Spleen (tissue), 11 donors: ENCODE data around the gene TERT. TPM values are rescaled to one million over a fixed set of nuclear protein-coding genes. Genes with fewer than 3 reads are reported as not detected.
"Not testable (repeated sequence)": the region's sequence is repeated elsewhere in the genome, so short reads cannot be mapped to it uniquely, and the experiment has no call there.

ENCODE experiments used
- DNase-seq: peaks from one replicate; pipeline ENCODE4 v3.0.0-alpha.2; 2020
- H3K27ac ChIP-seq, 8 donors: fragments of 200-600 bp; sonication (generic) in 7 of 8; 1 replicate in 4 of 8; 2 replicates in 4 of 8; pipeline versions ENCODE4 v1.5.0 to v1.8.0; 2016 to 2021; ENCODE audit warnings: inconsistent platforms in 4 of 8, mild to moderate bottlenecking in 4 of 8, moderate library complexity in 1 of 8
- H3K27me3 ChIP-seq, 7 donors: fragments of 200-600 bp; sonication (generic) in 6 of 7; replicated peaks in 1 of 7; 1 replicate in 4 of 7; 2 replicates in 3 of 7; pipeline versions ENCODE4 v1.5.0 to v1.8.0; 2016 to 2021; ENCODE audit warnings: inconsistent platforms in 3 of 7, mild to moderate bottlenecking in 1 of 7
- H3K36me3 ChIP-seq, 6 donors: fragments of 200-600 bp; sonication (generic) in 5 of 6; 1 replicate in 4 of 6; 2 replicates in 2 of 6; pipeline versions ENCODE4 v1.5.0 to v1.8.0; 2016 to 2021; ENCODE audit warnings: inconsistent platforms in 2 of 6
- H3K4me1 ChIP-seq, 6 donors: fragments of 200-600 bp; sonication (generic) in 5 of 6; 1 replicate in 3 of 6; 2 replicates in 3 of 6; pipeline versions ENCODE4 v1.5.0 to v1.8.0; 2016 to 2021; ENCODE audit warnings: inconsistent platforms in 3 of 6
- H3K4me3 ChIP-seq, 8 donors: fragments of 200-600 bp; sonication (generic) in 7 of 8; 1 replicate in 4 of 8; 2 replicates in 4 of 8; pipeline versions ENCODE4 v1.5.0 to v1.8.0; 2016 to 2021; ENCODE audit warnings: inconsistent platforms in 4 of 8, mild to moderate bottlenecking in 4 of 8, moderate library complexity in 2 of 8
- H3K9me3 ChIP-seq, 8 donors: fragments of 200-600 bp; sonication (generic) in 7 of 8; 1 replicate in 4 of 8; 2 replicates in 4 of 8; pipeline versions ENCODE4 v1.5.0 to v1.8.0; 2016 to 2021; ENCODE audit warnings: inconsistent platforms in 4 of 8
- CTCF ChIP-seq, 11 experiments: fragments of 200-600 bp in 7 of 11; fragments of 450-650 bp in 4 of 11; sonication (generic) in 4 of 11; IDR thresholded peaks in 8 of 11; conservative IDR thresholded peaks in 3 of 11; 1 replicate in 7 of 11; 2 replicates in 4 of 11; pipeline versions ENCODE4 v1.4.0 to v1.8.0; 2016 to 2021; ENCODE audit warnings: antibody characterized with exemption in 11 of 11, inconsistent platforms in 4 of 11, mild to moderate bottlenecking in 1 of 11
- POLR2A ChIP-seq, 3 donors: fragments of 450-650 bp; IDR thresholded peaks; one replicate each; pipeline ENCODE4 v1.5.1; 2017; ENCODE audit warnings: antibody characterized with exemption in 3 of 3, mild to moderate bottlenecking in 1 of 3
- POLR2AphosphoS5 ChIP-seq, 3 donors: sonication (generic); formaldehyde crosslinking; IDR thresholded peaks; one replicate each; pipeline ENCODE4 v1.5.1; 2017; ENCODE audit warnings: antibody characterized with exemption in 3 of 3
- WGBS, 5 donors: extraction: QIAGEN DNeasy Blood & Tissue Kit in 3 of 5; methylation state at CpG; one replicate each; pipeline versions ENCODE4 v1.1.5 to v1.1.7; 2013 to 2018; 5-methylcytosine and 5-hydroxymethylcytosine counted together
- intact Hi-C: fragments of 100-400 bp; cut with DNase I; formaldehyde crosslinking; loops from one replicate; pipeline ENCODE4 v1.15.0; 2023; ENCODE audit warnings: low total_unique reads
- polyA plus RNA-seq, 3 donors: library from polyadenylated mRNA; stranded (reverse); fragments of 200-250 nt; gene quantifications; one replicate each; pipeline ENCODE4 v1.2.1, GENCODE V29; 2013
- total RNA-seq, 7 donors: library from RNA; depleted of rRNA in 3 of 7; stranded (reverse); fragments of >200 nt in 3 of 7; fragmentation: NEBNext Ultra II Directional in 4 of 7; extraction: Animal tissue kit (Norgen Biotek cat#: 25700) in 4 of 7; gene quantifications; one replicate each; pipeline versions ENCODE4 v1.1.0 to v1.2.1, GENCODE V29; 2016 to 2021
- donor health status: healthy with polysubstance abuse.
- donor health status: DM: no; HTN: no; CAD: no; lungs with moderate emphysema.
- donor health status: DM: no; HTN: no; CAD: no.
- donor health status: Bipolar disorder and iron deficiency.
- donor health status: healthy.
- donor health status: DM: no; HTN: no; CAD: no.
- donor health status: DM: yes; HTN: yes; CAD: no.

Gene TERT
- total and polyA plus RNA-seq, 10 donors: 0.09 to 5.3 (median 0.40) TPM; not detected in 2

GRCh38 chr5:1232780-1233179, 62.1 kb downstream of the TERT start:
- 87 to 96% (median 92%) methylated on average over 8 to 25 of the region's 25 CpGs for WGBS, 5 donors
- H3K4me3 ChIP-seq: no peak overlapping the region
- TF ChIP-seq CTCF (IDR thresholded peaks at IDR 0.05 in 8 of 11, conservative IDR thresholded peaks at IDR 0.05 in 3 of 11) (no peak), POLR2AphosphoS5 (IDR thresholded peaks at IDR 0.05) (no peak), POLR2A (IDR thresholded peaks at IDR 0.05) (no peak)
- H3K27me3 ChIP-seq: peaks cover 0 to 60% (median 0%) of the 10 kb centered on the region in 7 donors
- no peaks in the 10 kb centered on the region for H3K4me1 ChIP-seq
- no peak overlapping the region for H3K27ac ChIP-seq
- intact Hi-C loops: no loop called here
- no peaks in the 10 kb centered on the region for H3K36me3 ChIP-seq
- no peak for DNase-seq
- peaks cover 0 to 30% (median 23%) of the 10 kb centered on the region in 8 donors for H3K9me3 ChIP-seq

- DNase-seq: no peak
- intact Hi-C loops: no loop called here
- no peak for TF ChIP-seq POLR2A (IDR thresholded peaks at IDR 0.05)
- no peak for TF ChIP-seq POLR2AphosphoS5 (IDR thresholded peaks at IDR 0.05)
- TF ChIP-seq CTCF (IDR thresholded peaks at IDR 0.05 in 8 of 11, conservative IDR thresholded peaks at IDR 0.05 in 3 of 11): no peak
Observed at GRCh38 chr5:1231354-1231905, 63.4 kb downstream of the TERT start.

GRCh38 chr5:1230551-1230950, 64.3 kb downstream of the TERT start:
- Histone ChIP-seq H3K4me3 (no peak overlapping the region), H3K27ac (no peak overlapping the region), H3K36me3 (no peaks in the 10 kb centered on the region), H3K9me3 (peaks cover 0 to 16% (median 10%) of the 10 kb centered on the region in 8 donors), H3K27me3 (peaks cover 0 to 78% (median 0%) of the 10 kb centered on the region in 7 donors), H3K4me1 (no peaks in the 10 kb centered on the region)
- intact Hi-C loops: no loop called here
- 85 to 94% (median 88%) methylated on average over 13 to 17 of the region's 17 CpGs for WGBS, 5 donors
- TF ChIP-seq CTCF (IDR thresholded peaks at IDR 0.05 in 8 of 11, conservative IDR thresholded peaks at IDR 0.05 in 3 of 11) (no peak), POLR2AphosphoS5 (IDR thresholded peaks at IDR 0.05) (no peak), POLR2A (IDR thresholded peaks at IDR 0.05) (no peak)
- no peak for DNase-seq

More at GRCh38 chr5:1231354-1231905, 63.4 kb downstream of the TERT start:
- Histone ChIP-seq H3K9me3 (peaks cover 0 to 25% (median 18%) of the 10 kb centered on the region in 8 donors), H3K27ac (no peak overlapping the region), H3K27me3 (peaks cover 0 to 69% (median 0%) of the 10 kb centered on the region in 7 donors), H3K36me3 (no peaks in the 10 kb centered on the region), H3K4me1 (no peaks in the 10 kb centered on the region), H3K4me3 (no peak overlapping the region)
- 53 to 63% (median 62%) methylated on average over 11 to 13 of the region's 13 CpGs for WGBS, 5 donors

GRCh38 chr5:1229822-1230221, 65.0 kb downstream of the TERT start:
- intact Hi-C loops: no loop called here
- DNase-seq: no peak
- no peaks in the 10 kb centered on the region for H3K4me1 ChIP-seq
- no peak overlapping the region for H3K27ac ChIP-seq
- H3K36me3 ChIP-seq: no peaks in the 10 kb centered on the region
- H3K9me3 ChIP-seq: peaks cover 0 to 8% (median 2%) of the 10 kb centered on the region in 8 donors
- TF ChIP-seq POLR2A (IDR thresholded peaks at IDR 0.05) (no peak), CTCF (IDR thresholded peaks at IDR 0.05 in 8 of 11, conservative IDR thresholded peaks at IDR 0.05 in 3 of 11) (no peak), POLR2AphosphoS5 (IDR thresholded peaks at IDR 0.05) (no peak)
- no peak overlapping the region for H3K4me3 ChIP-seq
- peaks cover 0 to 85% (median 0%) of the 10 kb centered on the region in 7 donors for H3K27me3 ChIP-seq
- 26 to 48% (median 32%) methylated on average over 7 of the region's 7 CpGs for WGBS, 5 donors

GRCh38 chr5:1229023-1229422, 65.8 kb downstream of the TERT start:
- intact Hi-C loops, H3K4me1 ChIP-seq, H3K27ac ChIP-seq, H3K36me3 ChIP-seq, H3K4me3 ChIP-seq, H3K9me3 ChIP-seq, DNase-seq: not testable (repeated sequence)
- 74 to 86% (median 80%) methylated on average over 11 of the region's 11 CpGs for WGBS, 5 donors
- H3K27me3 ChIP-seq: peaks cover 0 to 82% (median 0%) of the 10 kb centered on the region in 7 donors
